RWPE2 (cell line): ENCODE measurements around the gene WWC2.
A peak's percentile ranks its signal among the peaks of the same experiment; 100 is the strongest.

Experiments
- ATAC-seq: fragments of 200-7000 bp; cut with Tn5 transposase; 3 replicates; pipeline ENCODE4 v1.9.1; 2021; ENCODE audit warnings: low read depth
- DNase-seq: peaks from one replicate; pipeline ENCODE4 v3.0.0-alpha.2; 2020; ENCODE audit warnings: low spot score
- H3K27ac ChIP-seq: fragments of 450-650 bp; 2 replicates; pipeline ENCODE4 v1.5.1; 2017; ENCODE audit warnings: mild to moderate bottlenecking; ENCODE audit not compliant: poor library complexity, severe bottlenecking
- H3K27me3 ChIP-seq: fragments of 250-450 bp; sonication (Bioruptor Pico); 2 replicates; pipeline ENCODE4 v1.5.1; 2021; ENCODE audit warnings: mild to moderate bottlenecking, moderate library complexity; ENCODE audit not compliant: insufficient read depth, poor library complexity, severe bottlenecking
- H3K36me3 ChIP-seq: fragments of 250-450 bp; sonication (Bioruptor Pico); 2 replicates; pipeline ENCODE4 v1.5.1; 2020; ENCODE audit warnings: low read depth, mild to moderate bottlenecking, moderate library complexity
- H3K4me1 ChIP-seq: fragments of 250-450 bp; sonication (Bioruptor Pico); 2 replicates; pipeline ENCODE4 v1.5.1; 2021; ENCODE audit warnings: mild to moderate bottlenecking, moderate library complexity; ENCODE audit not compliant: insufficient read depth, poor library complexity, severe bottlenecking
- H3K4me3 ChIP-seq: fragments of 250-450 bp; sonication (Bioruptor Pico); 2 replicates; pipeline ENCODE4 v1.5.1; 2021; ENCODE audit warnings: mild to moderate bottlenecking, moderate library complexity; ENCODE audit not compliant: severe bottlenecking
- H3K9me3 ChIP-seq: fragments of 250-450 bp; sonication (Bioruptor Pico); 2 replicates; pipeline ENCODE4 v1.5.1; 2021; ENCODE audit warnings: mild to moderate bottlenecking, moderate library complexity; ENCODE audit not compliant: severe bottlenecking
- CTCF ChIP-seq: fragments of 450-650 bp; IDR thresholded peaks from one replicate; pipeline ENCODE4 v1.5.1; 2017; ENCODE audit warnings: mild to moderate bottlenecking, moderate library complexity; ENCODE audit not compliant: poor library complexity, severe bottlenecking

Gene WWC2

GRCh38 chr4:183170894-183171293, 71.8 kb downstream of the WWC2 start:
- no peak for DNase-seq
- TF ChIP-seq CTCF, result no peak
- Histone ChIP-seq H3K4me3 (no peak overlapping the region), H3K27me3 (no peaks in the 10 kb centered on the region), H3K4me1 (peaks cover 26% of the 10 kb centered on the region), H3K27ac (no peak overlapping the region), H3K36me3 (no peaks in the 10 kb centered on the region), H3K9me3 (no peaks in the 10 kb centered on the region)
- ATAC-seq, result no peak

GRCh38 chr4:183171484-183172267, 72.6 kb downstream of the WWC2 start:
- Histone ChIP-seq H3K36me3 (no peaks in the 10 kb centered on the region), H3K27me3 (no peaks in the 10 kb centered on the region), H3K4me1 (peaks cover 32% of the 10 kb centered on the region), H3K27ac (peak overlapping the region; percentile 23), H3K4me3 (no peak overlapping the region), H3K9me3 (no peaks in the 10 kb centered on the region)
- TF ChIP-seq CTCF, result no peak
- ATAC-seq (peak; percentile 80), DNase-seq (no peak)

GRCh38 chr4:183172881-183173280, 73.8 kb downstream of the WWC2 start:
- Histone ChIP-seq H3K27me3 (no peaks in the 10 kb centered on the region), H3K36me3 (no peaks in the 10 kb centered on the region), H3K4me3 (no peak overlapping the region), H3K27ac (no peak overlapping the region), H3K9me3 (no peaks in the 10 kb centered on the region), H3K4me1 (peaks cover 35% of the 10 kb centered on the region)
- no peak for ATAC-seq
- no peak for TF ChIP-seq CTCF
- DNase-seq, result no peak

- DNase-seq, result no peak
Observed at GRCh38 chr4:183173580-183174526, 74.8 kb downstream of the WWC2 start.

More at GRCh38 chr4:183173580-183174526, 74.8 kb downstream of the WWC2 start:
- H3K36me3 ChIP-seq, result no peaks in the 10 kb centered on the region
- no peak overlapping the region for H3K27ac ChIP-seq
- no peaks in the 10 kb centered on the region for H3K27me3 ChIP-seq
- no peaks in the 10 kb centered on the region for H3K9me3 ChIP-seq
- TF ChIP-seq CTCF, result no peak
- H3K4me1 ChIP-seq, result peaks cover 35% of the 10 kb centered on the region
- no peak overlapping the region for H3K4me3 ChIP-seq
- no peak for ATAC-seq
